ENCODE results near the gene MUSK. TPM values are rescaled to one million over a fixed set of nuclear protein-coding genes. Genes with fewer than 3 reads are reported as not detected.

MUSK gene
- under 0.01 TPM in 1 of 2 replicates, not detected in the other for total RNA-seq

DNA sequence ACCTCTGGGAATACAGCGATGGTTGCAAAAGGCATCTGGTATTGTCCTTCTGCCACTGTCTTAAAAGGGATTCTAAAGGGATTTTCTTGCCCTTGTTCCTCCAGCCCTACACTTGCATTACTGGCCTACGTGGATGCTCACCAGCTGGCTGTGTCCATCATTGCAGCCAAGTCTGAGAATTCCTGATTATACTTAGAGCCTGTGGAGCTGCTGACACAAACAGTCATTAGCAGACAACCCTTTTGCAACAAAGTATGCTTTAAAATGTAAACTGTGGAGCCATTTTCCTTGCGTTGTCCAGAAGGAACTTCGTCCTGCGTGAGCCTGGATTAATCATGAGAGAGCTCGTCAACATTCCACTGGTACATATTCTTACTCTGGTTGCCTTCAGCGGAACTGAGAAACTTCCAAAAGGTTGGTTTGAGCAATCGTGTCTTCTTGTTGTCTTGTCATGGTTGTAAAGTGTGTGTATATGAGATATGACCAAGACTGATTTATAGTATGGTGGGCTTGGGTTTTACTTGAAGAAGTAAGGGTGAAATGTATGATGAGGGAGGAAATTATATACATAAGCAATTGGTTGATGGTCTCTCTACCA lies at the start of gene MUSK:
Gene MUSK, plus strand, starts transcription at position 222 of the 598 bp plus-strand sequence. Its CDS starts 114 bp downstream, at position 336.

Other genes starting within 250 kb of the MUSK start
- 9.2 and 15.4 TPM in 2 replicates for gene SVEP1, start 89.0 kb upstream of the MUSK start, total RNA-seq